Mesenteric fat pad (tissue), 1 donor: Measurements from ENCODE around the gene RAB32. TPM values are rescaled to one million over a fixed set of nuclear protein-coding genes. Genes with fewer than 3 reads are reported as not detected.
"Not testable (repeated sequence)": the region's sequence is repeated elsewhere in the genome, so short reads cannot be mapped to it uniquely, and the experiment has no call there.

ENCODE experiments used
- DNase-seq: peaks from one replicate; pipeline ENCODE4 v3.0.0-alpha.2; 2020; ENCODE audit warnings: low spot score
- long read RNA-seq: library from polyadenylated mRNA; unstranded; transcript quantifications from one replicate; pipeline ENCODE4 v2.0.0, GENCODE V29; 2020
- total RNA-seq: library from RNA; stranded (reverse); fragmentation: NEBNext Ultra II Directional; extraction: Animal tissue kit (Norgen Biotek cat#: 25700); gene quantifications from one replicate; pipeline ENCODE4 v1.2.1, GENCODE V29; 2021
- donor health status: DM: yes; HTN: yes; CAD: no.

Gene RAB32
- total RNA-seq, result 33.2 TPM
- long read RNA-seq, transcript RAB32-201 (3 exons, 1,217 nt), result major isoform, 28 of 31 reads
- long read RNA-seq, partial matches to known transcripts, result 0 of 31 reads
- long read RNA-seq, other reads (novel, unspliced or antisense), result 3 of 31 reads

- DNase-seq, result peak; percentile 99
Observed at GRCh38 chr6:146543211-146543939, at the start of gene RAB32. RAB32 (plus strand) TSS chr6:146543833; CDS start chr6:146543872, 39 bp downstream.

- no peak for DNase-seq
Observed at GRCh38 chr6:146498309-146498708, 45.3 kb upstream of the RAB32 start.

- no peak for DNase-seq
Observed at GRCh38 chr6:146503096-146503495, 40.5 kb upstream of the RAB32 start.

- DNase-seq, result no peak
Observed at GRCh38 chr6:146515212-146515611, 28.4 kb upstream of the RAB32 start.

GRCh38 chr6:146526192-146526591 lies 17.4 kb upstream of the RAB32 start:
- no peak for DNase-seq

GRCh38 chr6:146532702-146533101 lies 10.9 kb upstream of the RAB32 start:
- no peak for DNase-seq

GRCh38 chr6:146542881-146543210 lies 787 bp upstream of the RAB32 start:
- DNase-seq, result no peak

GRCh38 chr6:146543940-146544615 lies 445 bp downstream of the RAB32 start:
- DNase-seq, result peak; percentile 90

GRCh38 chr6:146544616-146545182 lies 1.1 kb downstream of the RAB32 start:
- DNase-seq, result no peak

GRCh38 chr6:146545581-146545980 lies 1.9 kb downstream of the RAB32 start:
- no peak for DNase-seq

GRCh38 chr6:146546443-146547043 lies 2.9 kb downstream of the RAB32 start:
- DNase-seq, result no peak

- no peak for DNase-seq
Observed at GRCh38 chr6:146547889-146548288, 4.3 kb downstream of the RAB32 start.

GRCh38 chr6:146548898-146549374 lies 5.3 kb downstream of the RAB32 start:
- no peak for DNase-seq

- DNase-seq, result no peak
Observed at GRCh38 chr6:146550911-146551310, 7.3 kb downstream of the RAB32 start.

GRCh38 chr6:146551545-146551944 lies 7.9 kb downstream of the RAB32 start:
- DNase-seq, result no peak

GRCh38 chr6:146553377-146554135 lies 9.9 kb downstream of the RAB32 start:
- DNase-seq, result no peak

GRCh38 chr6:146560607-146561006 lies 17.0 kb downstream of the RAB32 start:
- DNase-seq, result no peak

GRCh38 chr6:146566661-146567060 lies 23.0 kb downstream of the RAB32 start:
- not testable (repeated sequence) for DNase-seq

- DNase-seq, result not testable (repeated sequence)
Observed at GRCh38 chr6:146568619-146569018, 25.0 kb downstream of the RAB32 start.

- DNase-seq, result no peak
Observed at GRCh38 chr6:146574211-146574610, 30.6 kb downstream of the RAB32 start.

GRCh38 chr6:146578054-146578453 lies 34.4 kb downstream of the RAB32 start:
- no peak for DNase-seq
